ENCODE measurements around the gene LHFPL3.
"Not testable (repeated sequence)": the region's sequence is repeated elsewhere in the genome, so short reads cannot be mapped to it uniquely, and the experiment has no call there.

LHFPL3 gene

GRCh38 chr7:104497379-104497967 lies 169.1 kb downstream of the LHFPL3 start:
- DNase-seq: no peak

GRCh38 chr7:104499975-104500374 lies 171.6 kb downstream of the LHFPL3 start:
- no peak for DNase-seq

- DNase-seq: no peak
Measured at GRCh38 chr7:104509874-104510273, 181.5 kb downstream of the LHFPL3 start.

GRCh38 chr7:104524853-104525252 lies 196.4 kb downstream of the LHFPL3 start:
- DNase-seq: no peak

- no peak for DNase-seq
Measured at GRCh38 chr7:104528142-104528541, 199.7 kb downstream of the LHFPL3 start.

- DNase-seq: no peak
Measured at GRCh38 chr7:104529567-104529966, 201.2 kb downstream of the LHFPL3 start.

- DNase-seq: no peak
Measured at GRCh38 chr7:104530251-104530650, 201.8 kb downstream of the LHFPL3 start.

- no peak for DNase-seq
Measured at GRCh38 chr7:104534149-104534548, 205.7 kb downstream of the LHFPL3 start.

GRCh38 chr7:104535841-104536240 lies 207.4 kb downstream of the LHFPL3 start:
- no peak for DNase-seq

GRCh38 chr7:104536956-104537355 lies 208.6 kb downstream of the LHFPL3 start:
- no peak for DNase-seq

- no peak for DNase-seq
Measured at GRCh38 chr7:104538152-104538551, 209.7 kb downstream of the LHFPL3 start.

GRCh38 chr7:104541897-104542296 lies 213.5 kb downstream of the LHFPL3 start:
- no peak for DNase-seq

GRCh38 chr7:104548861-104549260 lies 220.5 kb downstream of the LHFPL3 start:
- DNase-seq: no peak

- DNase-seq: no peak
Measured at GRCh38 chr7:104550362-104550761, 222.0 kb downstream of the LHFPL3 start.

- no peak for DNase-seq
Measured at GRCh38 chr7:104551226-104551625, 222.8 kb downstream of the LHFPL3 start.

- no peak for DNase-seq
Measured at GRCh38 chr7:104552102-104552501, 223.7 kb downstream of the LHFPL3 start.

- no peak for DNase-seq
Measured at GRCh38 chr7:104553074-104553473, 224.7 kb downstream of the LHFPL3 start.

GRCh38 chr7:104563350-104563901 lies 235.0 kb downstream of the LHFPL3 start:
- DNase-seq: not testable (repeated sequence)

- no peak for DNase-seq
Measured at GRCh38 chr7:104569751-104570150, 241.3 kb downstream of the LHFPL3 start.

GRCh38 chr7:104572554-104572953 lies 244.2 kb downstream of the LHFPL3 start:
- no peak for DNase-seq

- no peak for DNase-seq
Measured at GRCh38 chr7:104584620-104585019, 256.2 kb downstream of the LHFPL3 start.

- DNase-seq: not testable (repeated sequence)
Measured at GRCh38 chr7:104595591-104595990, 267.2 kb downstream of the LHFPL3 start.

GRCh38 chr7:104603957-104604356 lies 275.6 kb downstream of the LHFPL3 start:
- no peak for DNase-seq

- DNase-seq: no peak
Measured at GRCh38 chr7:104604706-104605105, 276.3 kb downstream of the LHFPL3 start.

- DNase-seq: no peak
Measured at GRCh38 chr7:104621321-104621720, 292.9 kb downstream of the LHFPL3 start.
